ENCODE results near the gene TESMIN.

Gene TESMIN

GRCh38 chr11:68667511-68668500 lies 83.5 kb downstream of the TESMIN start:
- H3K4me1 Mint-ChIP-seq = no peaks in the 10 kb centered on the region
- H3K27ac Mint-ChIP-seq = no peak overlapping the region
- ATAC-seq = peak; percentile 35
- H3K27me3 Mint-ChIP-seq = peaks cover 25% of the 10 kb centered on the region
- no peaks in the 10 kb centered on the region for H3K9me3 Mint-ChIP-seq
- H3K4me3 Mint-ChIP-seq = no peak overlapping the region
- no peaks in the 10 kb centered on the region for H3K36me3 Mint-ChIP-seq

DNA sequence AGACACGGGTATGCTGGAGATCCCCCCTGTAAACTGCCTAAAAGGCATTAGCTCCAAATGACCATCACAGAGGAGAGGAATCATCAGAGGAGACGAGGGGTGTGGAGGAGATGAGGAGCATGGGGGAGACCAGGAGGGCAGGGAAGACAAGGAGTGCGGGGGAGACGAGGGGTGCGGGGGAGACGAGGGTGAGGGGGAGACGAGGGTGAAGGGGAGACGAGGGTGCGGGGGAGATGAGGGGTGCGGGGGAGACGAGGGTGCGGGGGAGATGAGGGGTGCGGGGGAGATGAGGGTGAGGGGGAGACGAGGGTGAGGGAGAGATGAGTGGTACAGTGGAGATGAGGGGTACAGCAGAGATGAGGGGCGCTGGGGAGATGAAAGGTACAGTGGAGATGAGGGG lies 84.5 kb downstream of the TESMIN start:
- Mint-ChIP-seq H3K4me1 (no peaks in the 10 kb centered on the region), H3K36me3 (no peaks in the 10 kb centered on the region), H3K4me3 (no peak overlapping the region), H3K27ac (no peak overlapping the region), H3K9me3 (peaks cover 2% of the 10 kb centered on the region), H3K27me3 (peaks cover 35% of the 10 kb centered on the region)
- peak; percentile 68 for ATAC-seq

DNA sequence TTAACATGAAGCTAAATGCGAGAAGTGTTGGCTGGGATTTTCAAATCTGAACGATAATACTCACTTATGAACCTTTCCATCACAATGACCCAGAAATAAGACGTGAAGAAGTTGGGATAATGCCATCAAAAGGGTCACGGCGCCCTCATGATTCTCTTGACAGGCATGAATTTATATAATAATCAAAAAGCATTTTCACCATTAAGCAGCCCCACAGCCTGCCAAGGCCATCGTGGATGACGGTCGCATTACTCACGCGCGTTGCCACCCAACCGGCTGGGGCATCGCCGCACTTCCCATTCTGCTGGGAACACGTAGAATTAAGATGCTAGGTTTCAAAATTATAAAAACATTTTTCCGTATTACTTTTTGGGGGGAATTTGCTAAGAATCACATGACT lies 85.9 kb downstream of the TESMIN start:
- Mint-ChIP-seq H3K4me1 (no peaks in the 10 kb centered on the region), H3K4me3 (no peak overlapping the region), H3K36me3 (no peaks in the 10 kb centered on the region), H3K27me3 (peaks cover 49% of the 10 kb centered on the region), H3K9me3 (peaks cover 2% of the 10 kb centered on the region), H3K27ac (no peak overlapping the region)
- no peak for ATAC-seq

GRCh38 chr11:68664906-68665305 lies 86.4 kb downstream of the TESMIN start:
- Mint-ChIP-seq H3K36me3 (no peaks in the 10 kb centered on the region), H3K27ac (no peak overlapping the region), H3K4me3 (no peak overlapping the region), H3K4me1 (no peaks in the 10 kb centered on the region), H3K27me3 (peaks cover 54% of the 10 kb centered on the region), H3K9me3 (peaks cover 2% of the 10 kb centered on the region)
- ATAC-seq = no peak

DNA sequence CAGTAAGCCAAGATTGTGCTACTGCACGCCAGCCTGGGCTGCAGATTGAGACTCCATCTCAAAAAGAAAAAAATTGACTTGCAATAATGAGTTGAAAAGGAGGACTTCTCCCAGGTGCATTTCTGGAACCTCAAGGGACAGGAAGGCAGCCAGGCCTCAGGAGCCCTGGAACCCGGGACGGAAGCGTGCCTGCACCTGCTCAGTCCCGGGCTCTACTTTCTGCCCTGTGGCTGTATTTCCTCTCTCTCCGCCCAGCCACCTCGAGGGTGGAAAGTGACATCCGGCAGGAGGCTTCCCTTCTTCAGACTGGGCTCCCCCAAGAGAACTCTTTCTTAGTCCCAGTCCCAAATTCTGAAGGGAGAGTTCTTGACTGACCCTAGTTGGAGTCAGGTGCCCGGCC lies 87.2 kb downstream of the TESMIN start:
- Mint-ChIP-seq H3K4me1 (no peaks in the 10 kb centered on the region), H3K36me3 (no peaks in the 10 kb centered on the region), H3K27me3 (peaks cover 61% of the 10 kb centered on the region), H3K9me3 (peaks cover 2% of the 10 kb centered on the region), H3K27ac (no peak overlapping the region), H3K4me3 (no peak overlapping the region)
- ATAC-seq = no peak

DNA sequence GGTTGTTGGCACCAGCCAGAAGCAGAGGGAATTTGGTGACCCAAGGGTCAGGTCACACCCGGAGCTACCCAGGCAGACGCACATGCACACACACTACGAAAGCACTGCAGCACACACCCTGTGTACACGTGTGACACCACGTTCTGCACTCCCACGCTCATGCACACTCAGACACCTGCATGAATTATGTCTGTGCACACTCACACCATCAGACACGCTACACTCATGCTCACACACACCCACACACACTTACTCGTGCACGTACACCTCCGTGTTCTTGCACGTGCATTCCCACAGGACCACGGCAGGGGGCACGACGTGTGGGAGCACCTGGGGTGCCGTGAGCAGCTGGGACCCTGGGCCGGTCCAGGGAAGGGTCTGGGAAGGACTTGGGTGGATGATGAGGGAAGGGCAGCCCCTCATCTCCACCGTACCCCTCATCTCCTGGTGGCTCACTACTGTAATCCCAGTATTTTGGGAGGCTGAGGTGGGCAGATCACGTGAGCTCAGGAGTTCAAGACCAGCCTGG lies 87.8 kb downstream of the TESMIN start:
- ATAC-seq = no peak
- Mint-ChIP-seq H3K4me1 (no peaks in the 10 kb centered on the region), H3K27ac (no peak overlapping the region), H3K9me3 (peaks cover 2% of the 10 kb centered on the region), H3K27me3 (peaks cover 67% of the 10 kb centered on the region), H3K4me3 (no peak overlapping the region), H3K36me3 (no peaks in the 10 kb centered on the region)

DNA sequence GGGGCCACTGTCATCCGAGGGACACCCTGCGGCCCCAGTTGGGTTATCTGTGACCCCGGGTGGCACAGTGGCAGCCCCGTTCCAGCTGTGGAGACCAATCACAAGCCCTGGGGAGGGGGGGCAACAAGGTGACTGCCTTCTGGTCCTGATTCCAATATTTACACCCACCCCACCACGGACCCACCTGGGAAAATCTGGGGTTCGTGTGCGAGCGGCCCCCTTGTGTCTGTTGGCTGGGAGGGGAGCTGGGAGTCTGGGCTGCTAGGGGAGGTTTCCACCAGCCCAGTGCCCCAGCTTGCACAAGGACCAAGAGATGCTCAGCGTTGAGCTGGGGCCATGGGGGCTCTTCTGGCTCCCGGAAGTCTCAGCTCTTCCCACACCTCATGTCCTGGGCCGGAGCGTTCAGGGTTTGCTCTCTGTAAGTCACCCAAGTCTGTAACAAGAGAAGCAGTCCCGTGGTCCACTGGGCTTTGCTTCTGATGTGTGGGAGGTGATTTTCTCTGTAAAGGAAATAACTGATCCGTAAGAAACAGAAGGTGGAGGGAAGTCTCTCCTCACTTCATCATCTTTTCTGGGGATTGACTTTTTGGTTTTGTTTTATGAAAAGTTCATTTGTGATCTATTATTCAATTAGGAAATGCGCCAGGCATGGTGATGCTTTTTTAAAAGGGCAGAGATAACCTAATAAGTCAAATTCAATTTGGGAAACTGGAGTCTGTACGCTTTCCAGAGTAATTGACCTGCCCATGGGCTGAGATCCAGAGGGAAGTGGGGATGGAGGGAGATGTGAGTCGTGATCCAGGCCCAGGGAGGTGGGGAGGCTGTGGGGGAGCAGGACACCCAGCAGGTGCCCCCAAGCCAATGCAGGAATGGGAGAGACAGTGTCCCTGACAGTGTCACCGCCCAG lies 89.4 kb downstream of the TESMIN start:
- Mint-ChIP-seq H3K27ac (no peak overlapping the region), H3K4me1 (no peaks in the 10 kb centered on the region), H3K27me3 (peaks cover 83% of the 10 kb centered on the region), H3K4me3 (no peak overlapping the region), H3K36me3 (no peaks in the 10 kb centered on the region), H3K9me3 (peaks cover 4% of the 10 kb centered on the region)
- ATAC-seq = no peak

- ATAC-seq = no peak
- H3K27me3 Mint-ChIP-seq = peaks cover 92% of the 10 kb centered on the region
- H3K27ac Mint-ChIP-seq = no peak overlapping the region
- H3K36me3 Mint-ChIP-seq = no peaks in the 10 kb centered on the region
- H3K9me3 Mint-ChIP-seq = peaks cover 4% of the 10 kb centered on the region
- no peak overlapping the region for H3K4me3 Mint-ChIP-seq
- H3K4me1 Mint-ChIP-seq = no peaks in the 10 kb centered on the region
These were observed 90.3 kb downstream of the TESMIN start for GRCh38 chr11:68661014-68661413.

GRCh38 chr11:68660066-68660810 lies 91.1 kb downstream of the TESMIN start:
- peaks cover 99% of the 10 kb centered on the region for H3K27me3 Mint-ChIP-seq
- H3K36me3 Mint-ChIP-seq = no peaks in the 10 kb centered on the region
- no peak overlapping the region for H3K4me3 Mint-ChIP-seq
- peaks cover 4% of the 10 kb centered on the region for H3K9me3 Mint-ChIP-seq
- H3K27ac Mint-ChIP-seq = no peak overlapping the region
- no peaks in the 10 kb centered on the region for H3K4me1 Mint-ChIP-seq
- ATAC-seq = no peak

DNA sequence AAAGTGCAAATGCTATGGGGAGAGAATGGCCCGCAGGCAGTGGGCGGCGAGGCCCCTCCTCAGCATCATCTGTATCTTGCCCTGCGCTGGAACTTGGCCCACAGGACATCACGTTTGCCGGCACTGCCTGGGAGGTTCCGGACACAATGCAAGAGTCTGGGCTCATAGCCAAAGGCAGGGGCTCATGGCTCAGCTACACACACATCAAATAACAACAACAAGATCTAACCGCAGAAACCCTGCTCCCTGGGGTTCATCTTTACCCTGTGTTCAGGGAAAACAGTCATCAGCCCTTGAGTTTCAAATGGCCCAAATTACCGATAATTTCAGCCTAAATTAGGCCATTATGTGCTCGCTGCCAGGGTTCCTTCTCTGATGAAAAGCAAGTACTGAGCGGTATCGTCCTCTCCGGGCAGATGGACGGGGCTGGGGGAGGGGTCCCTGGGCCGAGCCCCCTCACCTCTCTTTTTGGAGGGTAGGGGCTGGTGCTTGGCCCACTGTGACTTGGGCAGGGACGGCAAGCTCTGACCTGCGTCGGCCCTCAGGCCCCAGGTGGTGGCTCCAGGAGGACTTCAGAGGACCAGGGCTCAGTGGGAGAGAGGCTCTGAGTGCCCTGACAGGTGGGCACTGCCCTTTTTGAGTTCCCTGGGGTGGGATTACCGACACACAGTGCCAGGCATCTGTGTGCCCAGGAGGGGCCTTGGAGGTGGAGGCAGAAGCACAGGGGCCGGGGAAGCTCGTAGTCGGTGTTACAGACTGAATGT lies 92.0 kb downstream of the TESMIN start:
- ATAC-seq = no peak
- Mint-ChIP-seq H3K36me3 (no peaks in the 10 kb centered on the region), H3K27ac (no peak overlapping the region), H3K4me3 (no peak overlapping the region), H3K9me3 (peaks cover 4% of the 10 kb centered on the region), H3K27me3 (peaks cover 99% of the 10 kb centered on the region), H3K4me1 (no peaks in the 10 kb centered on the region)

DNA sequence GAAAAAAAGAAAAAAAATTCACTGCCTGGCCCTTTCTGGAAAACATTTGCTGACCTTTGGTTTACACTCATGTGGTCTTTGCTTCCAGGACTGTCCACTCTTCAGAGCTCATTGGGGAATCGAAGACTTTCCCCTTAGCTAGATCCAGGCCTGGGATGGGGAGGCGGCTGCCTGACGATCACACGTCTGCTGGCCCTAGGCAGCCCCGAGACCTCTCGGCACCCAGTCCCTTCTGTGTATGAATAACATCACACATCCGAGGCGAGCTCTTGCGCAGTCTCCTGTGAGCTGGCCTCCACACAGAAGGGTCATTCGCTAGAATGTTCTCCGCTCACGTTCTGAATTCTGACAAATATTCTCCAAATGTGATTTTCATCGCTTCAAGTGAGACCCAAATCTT lies 92.7 kb downstream of the TESMIN start:
- ATAC-seq = no peak
- H3K9me3 Mint-ChIP-seq = peaks cover 4% of the 10 kb centered on the region
- H3K27ac Mint-ChIP-seq = no peak overlapping the region
- peaks cover 98% of the 10 kb centered on the region for H3K27me3 Mint-ChIP-seq
- no peaks in the 10 kb centered on the region for H3K4me1 Mint-ChIP-seq
- no peaks in the 10 kb centered on the region for H3K36me3 Mint-ChIP-seq
- no peak overlapping the region for H3K4me3 Mint-ChIP-seq

GRCh38 chr11:68658097-68658496 lies 93.2 kb downstream of the TESMIN start:
- Mint-ChIP-seq H3K27me3 (peaks cover 98% of the 10 kb centered on the region), H3K4me1 (peaks cover 1% of the 10 kb centered on the region), H3K9me3 (peaks cover 4% of the 10 kb centered on the region), H3K27ac (no peak overlapping the region), H3K36me3 (no peaks in the 10 kb centered on the region), H3K4me3 (no peak overlapping the region)
- ATAC-seq = no peak

All from stimulated activated memory B cell treated with anti-CD40 and anti-IgM and Interleukin-4, amounts not matched to agents 10 μg/mL and 1 μg/mL and 100 μg/mL, for 72 hours (primary cell).